NCI-H460 (cell line): ENCODE data around the gene CAMK1G. TPM values are rescaled to one million over a fixed set of nuclear protein-coding genes. Genes with fewer than 3 reads are reported as not detected.

Experiments
- DNase-seq: peaks from one replicate; pipeline ENCODE4 v3.0.0-alpha.2; 2016; ENCODE audit warnings: low read depth; ENCODE audit errors: extremely low read depth
- total RNA-seq: library from RNA; depleted of rRNA; stranded (reverse); fragments of >200 nt; shearing (Covaris generic); gene quantifications from 2 replicates; pipeline ENCODE4 v1.2.3, GENCODE V29; 2014

CAMK1G gene
- total RNA-seq, 1 experiment from 2014 or later: not detected

DNA sequence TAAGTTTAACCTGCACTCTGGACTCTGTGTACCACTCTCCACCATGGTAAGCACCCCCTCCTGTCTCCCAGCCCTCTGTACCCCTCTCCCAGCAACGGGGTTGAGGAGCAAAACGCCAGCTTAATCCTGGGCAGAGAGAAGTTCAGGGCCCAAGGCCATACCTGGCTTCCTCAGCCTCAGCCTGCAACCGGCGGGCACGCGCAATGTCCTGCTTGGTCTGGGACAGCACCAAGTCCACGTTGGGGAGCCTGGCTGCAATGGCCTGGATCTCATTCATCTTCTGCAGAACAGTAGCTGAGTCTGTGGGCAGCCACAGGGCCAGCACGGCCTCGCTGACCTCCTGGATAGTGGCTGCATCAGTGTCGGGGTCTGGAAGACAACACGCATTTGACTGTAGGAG is 34.8 kb downstream of the CAMK1G start:
- no peak for DNase-seq

DNA sequence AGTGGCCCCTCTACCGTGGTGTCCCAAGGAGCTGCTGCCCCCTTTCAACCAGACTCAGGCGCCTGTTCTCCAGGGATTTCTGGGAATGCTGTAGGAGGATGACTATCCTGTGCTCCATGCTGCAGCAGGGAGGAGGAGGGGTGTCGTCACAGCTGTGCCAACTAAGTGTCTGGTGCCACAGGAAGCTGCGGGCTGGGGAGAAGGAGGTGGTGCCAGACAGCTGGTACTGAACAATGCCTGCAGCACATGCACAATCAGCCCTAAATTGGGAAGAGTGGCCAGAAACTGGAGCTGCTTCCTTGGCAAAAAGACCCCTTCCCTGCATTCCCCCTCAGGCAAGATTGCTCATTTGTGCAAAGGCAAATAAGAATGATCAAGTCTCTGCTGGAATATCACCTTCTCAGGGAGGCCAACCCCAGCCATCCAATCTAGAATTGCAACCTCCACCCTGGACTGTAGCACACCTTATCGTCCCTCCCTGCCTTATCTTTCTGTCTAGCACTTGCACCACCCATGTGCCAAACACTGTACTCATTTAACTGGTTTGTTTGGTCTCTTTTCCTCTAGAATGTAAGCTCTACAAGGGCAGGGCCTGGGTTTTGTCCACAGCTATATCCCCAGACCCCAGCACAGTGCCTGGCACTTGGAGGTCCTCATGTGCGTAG is 35.4 kb downstream of the CAMK1G start:
- DNase-seq: no peak

DNA sequence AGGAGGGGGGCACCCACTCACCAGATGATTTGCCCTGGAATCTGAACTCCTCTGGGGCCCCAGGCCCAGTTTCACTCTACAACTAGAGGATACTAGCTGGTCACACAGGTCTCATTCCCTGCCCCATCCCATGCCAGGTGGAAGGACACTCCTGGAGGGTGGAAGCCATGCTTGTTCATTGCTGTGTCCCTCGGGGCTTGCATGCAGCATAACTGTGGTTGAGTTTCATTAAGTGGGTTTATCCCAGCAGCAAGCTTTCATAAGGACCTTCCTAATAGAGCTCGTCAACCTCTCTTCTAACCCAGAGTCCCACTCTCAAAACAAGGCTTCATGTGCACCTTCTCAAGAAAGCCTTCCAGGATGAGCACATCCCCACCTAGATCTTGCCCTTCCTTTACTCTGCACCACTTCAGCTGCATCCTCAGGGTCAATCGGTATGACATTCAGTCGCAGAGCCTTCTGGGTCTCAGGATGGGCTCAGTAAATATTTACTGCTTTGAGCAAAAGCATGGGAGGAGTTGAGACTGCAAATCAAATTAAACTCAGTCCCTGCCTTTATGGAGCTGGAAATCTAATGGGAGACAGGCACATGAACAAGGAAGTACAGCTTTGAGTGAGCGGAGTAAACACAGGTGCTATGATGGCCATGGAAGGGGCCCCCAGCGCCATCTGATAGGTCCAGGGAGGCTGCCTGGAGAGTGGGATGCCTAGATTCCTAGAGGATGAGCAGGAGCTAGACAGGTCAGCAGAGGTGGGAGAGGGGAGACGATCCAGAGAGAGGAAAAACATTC is 36.4 kb downstream of the CAMK1G start:
- DNase-seq: no peak

DNA sequence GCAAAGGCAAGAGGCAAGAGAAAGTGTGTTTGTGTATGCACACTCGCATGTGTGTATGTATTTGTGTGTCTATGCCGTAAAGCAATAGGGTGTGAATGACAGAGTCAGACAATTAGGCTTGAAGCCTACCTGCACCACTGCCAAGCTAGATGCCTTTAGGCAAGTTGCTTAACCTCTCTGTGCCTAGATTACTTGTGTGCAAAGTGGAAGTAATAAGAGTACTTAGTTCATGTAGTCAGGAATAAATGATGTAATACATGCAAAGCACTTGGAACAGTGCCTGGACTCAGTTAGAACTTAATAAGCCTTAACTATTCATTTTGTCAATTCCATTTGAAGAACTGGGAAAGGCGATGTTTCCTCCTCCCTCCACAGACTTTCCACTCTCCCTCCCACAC is 37.0 kb downstream of the CAMK1G start:
- no peak for DNase-seq

DNA sequence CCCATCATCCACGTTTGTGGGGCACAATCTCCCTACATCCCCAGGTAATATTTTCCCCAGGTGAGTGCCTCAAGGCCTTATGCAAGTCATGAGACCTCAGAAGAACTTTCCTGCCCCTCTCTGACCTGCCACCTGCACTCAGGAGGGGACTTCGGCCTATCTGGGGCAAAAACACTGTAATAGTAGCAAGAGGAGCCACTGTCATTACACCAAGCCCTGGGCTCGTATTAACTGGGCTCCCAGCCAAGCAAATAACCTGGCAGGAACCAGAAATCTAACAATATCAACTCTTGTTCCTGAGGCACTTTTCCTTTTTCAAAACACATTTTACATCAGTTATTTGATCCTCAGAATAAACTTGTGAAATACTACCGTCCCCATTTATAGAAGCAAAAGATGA is 37.8 kb downstream of the CAMK1G start:
- no peak for DNase-seq

DNA sequence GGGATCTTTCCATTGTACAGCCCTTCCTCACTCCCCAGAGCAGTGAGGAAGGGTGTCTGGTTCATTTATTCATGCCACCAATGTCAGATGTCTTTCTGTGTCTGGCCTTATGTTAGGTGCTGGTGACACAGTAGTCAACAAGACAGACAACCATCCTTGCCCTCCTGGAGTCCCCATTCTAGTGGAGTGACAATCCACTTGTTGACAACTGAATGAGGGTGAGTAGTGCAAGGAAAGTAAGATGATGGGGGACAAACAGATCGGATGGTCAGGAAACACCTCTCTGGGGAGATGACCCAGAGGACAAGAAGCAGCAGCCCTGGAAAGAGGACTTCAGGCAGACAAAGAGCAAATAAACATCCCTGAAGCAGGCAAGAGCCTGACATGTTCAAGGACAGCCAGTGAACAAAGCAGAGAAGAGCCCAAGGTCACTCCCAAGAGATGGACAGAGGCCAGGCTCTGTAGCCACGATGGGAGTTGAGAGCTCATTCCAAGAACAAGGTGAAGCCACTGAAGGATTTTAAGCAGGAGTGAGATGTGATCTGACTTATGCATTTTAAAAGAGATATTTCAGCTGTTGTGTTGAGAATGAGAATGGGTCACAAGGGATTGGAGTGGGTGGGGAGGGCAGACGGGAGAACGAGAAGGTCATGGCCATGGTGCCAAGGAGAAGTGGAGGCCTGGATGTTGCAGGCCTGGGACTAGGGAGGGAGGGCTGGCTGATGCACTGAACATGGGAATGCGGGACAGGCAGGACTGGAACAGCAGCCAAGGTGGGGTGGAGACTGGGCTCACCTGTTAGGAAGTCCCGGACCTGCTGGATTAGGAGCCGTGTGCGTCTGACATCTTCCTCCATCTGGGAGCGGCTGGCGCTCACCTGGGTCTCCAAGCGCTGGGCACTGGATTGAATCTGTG is 38.5 kb downstream of the CAMK1G start:
- DNase-seq: no peak

DNA sequence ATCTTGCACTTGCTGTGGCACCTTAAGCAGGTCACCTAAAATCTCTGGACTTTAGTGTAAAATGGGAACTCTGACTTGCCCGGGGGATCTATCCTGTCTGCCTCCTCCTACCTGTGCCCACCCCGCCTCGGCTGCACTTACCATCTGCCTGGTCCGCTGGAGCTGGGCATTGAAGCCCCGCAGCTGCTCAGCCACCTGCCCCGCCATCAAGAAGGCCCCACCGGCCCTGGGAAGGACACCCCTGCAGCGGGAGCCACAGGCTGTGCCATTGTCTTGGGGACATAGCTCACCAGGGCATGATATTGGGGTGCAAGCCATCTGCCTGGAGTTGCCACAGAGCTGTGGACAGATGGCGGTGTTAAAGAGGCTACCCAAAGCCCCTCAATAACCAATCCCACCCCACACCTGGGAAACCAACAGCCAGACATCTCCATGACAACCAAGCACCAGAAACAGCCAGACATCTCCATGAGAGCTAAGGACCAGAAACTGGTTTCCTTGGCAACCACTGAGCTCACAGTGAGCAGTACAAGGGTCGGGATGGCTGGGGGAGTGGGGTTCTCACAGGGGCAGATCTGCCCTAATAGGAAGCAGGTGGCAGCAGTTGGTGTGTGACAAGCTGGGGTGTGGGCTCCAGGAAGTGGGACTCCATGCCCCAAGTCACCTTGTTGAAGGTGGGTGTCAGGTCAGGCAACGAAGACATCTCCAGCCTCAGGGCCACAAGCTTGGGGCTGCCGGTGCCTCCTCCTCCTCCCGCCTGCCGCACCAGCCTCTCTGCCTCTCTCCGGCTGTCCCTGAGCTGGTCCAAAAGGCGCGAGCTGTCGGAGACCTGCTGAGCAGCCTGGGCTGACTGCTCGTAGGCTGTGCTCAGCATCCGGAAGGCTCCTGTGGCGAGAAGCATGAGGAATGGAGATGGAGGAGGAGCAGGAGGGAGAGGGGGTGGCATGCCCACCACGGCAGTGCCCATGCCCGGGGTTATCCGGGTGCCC is 39.6 kb downstream of the CAMK1G start:
- DNase-seq: no peak

DNA sequence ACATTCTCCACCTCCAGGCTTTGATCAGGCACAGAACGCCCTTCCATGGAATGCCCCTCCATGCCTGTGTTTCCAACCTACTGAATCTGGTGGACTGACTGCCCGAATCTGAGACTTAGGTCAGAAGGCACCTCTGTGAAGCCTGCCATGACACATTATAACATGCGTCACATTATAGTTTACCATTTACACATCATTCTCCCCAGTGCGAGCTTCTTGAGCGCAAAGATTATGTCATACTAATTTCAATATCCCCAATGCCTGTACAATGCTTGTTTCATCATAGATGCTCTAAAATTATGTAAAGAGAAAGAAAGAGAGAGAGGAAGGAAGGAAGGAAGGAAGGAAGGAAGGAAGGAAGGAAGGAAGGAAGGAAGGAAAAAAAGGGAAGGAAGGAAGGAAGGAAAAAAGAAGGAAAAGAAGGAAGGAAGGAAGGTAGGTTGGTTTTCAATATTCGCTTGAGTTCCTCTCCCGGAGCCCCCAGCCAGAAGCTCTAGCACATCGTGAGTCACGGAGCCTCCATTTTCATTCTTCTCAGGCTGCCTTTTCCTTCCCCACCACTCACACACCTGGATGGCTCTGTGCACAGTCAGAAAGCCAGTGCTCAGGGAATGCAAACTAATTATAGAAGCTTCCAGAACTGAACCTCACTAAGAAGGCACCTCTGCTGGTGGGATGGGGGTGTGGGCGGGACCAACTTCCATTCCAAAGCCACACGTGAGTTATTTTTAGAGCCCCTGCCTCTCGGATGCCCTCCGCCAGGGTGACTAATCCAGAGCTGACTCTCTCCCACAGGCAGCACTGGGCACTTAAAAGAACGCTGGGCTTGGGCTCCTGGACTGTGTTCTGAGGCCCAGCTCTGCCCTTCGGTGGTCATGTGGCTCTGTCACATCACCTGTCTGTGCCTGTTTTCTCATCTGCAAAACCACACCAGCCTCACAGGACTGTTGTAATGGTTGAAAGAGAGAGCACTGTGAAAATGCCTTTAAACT is 41.3 kb downstream of the CAMK1G start:
- DNase-seq: no peak

GRCh38 chr1:209625791-209626285 is 42.3 kb downstream of the CAMK1G start:
- no peak for DNase-seq

- DNase-seq: no peak
Observed at GRCh38 chr1:209626346-209627026, 43.0 kb downstream of the CAMK1G start.

- DNase-seq: no peak
Observed at GRCh38 chr1:209627027-209627731, 43.7 kb downstream of the CAMK1G start.

- DNase-seq: peak; percentile 69
Observed at GRCh38 chr1:209627732-209628196, 44.2 kb downstream of the CAMK1G start.

DNA sequence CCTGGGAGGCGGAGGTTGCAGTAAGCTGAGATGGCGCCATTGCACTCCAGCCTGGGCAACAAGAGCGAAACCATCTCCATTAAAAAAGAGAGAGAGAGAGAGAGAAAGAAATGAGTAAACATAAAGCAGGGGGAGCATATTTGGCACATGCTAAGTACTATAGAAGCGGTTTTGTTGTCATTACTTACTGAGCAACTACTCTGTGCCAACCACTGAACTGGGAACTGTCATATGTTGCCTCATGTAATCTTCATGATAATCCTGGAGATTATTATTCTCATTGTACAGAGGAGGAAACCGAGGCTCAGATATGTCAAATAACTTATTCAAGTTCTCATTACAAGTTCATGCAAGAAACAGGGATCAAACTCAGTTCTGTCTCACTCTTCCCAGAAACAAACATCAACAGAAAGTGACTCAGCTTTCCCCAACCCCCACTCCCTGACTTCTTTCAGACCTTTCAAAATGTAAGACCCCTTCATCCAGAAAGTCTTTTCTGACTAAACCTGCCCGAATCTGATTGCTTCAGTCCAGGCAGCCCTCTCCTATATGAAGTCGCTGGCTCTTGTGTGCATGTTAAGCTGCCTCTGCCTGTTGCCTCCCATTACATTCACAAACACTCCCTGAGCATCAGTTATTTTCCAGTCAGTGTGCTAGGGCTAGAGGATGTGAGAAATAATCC is 45.2 kb downstream of the CAMK1G start:
- no peak for DNase-seq

- DNase-seq: no peak
Observed at GRCh38 chr1:209629621-209630382, 46.3 kb downstream of the CAMK1G start.

DNA sequence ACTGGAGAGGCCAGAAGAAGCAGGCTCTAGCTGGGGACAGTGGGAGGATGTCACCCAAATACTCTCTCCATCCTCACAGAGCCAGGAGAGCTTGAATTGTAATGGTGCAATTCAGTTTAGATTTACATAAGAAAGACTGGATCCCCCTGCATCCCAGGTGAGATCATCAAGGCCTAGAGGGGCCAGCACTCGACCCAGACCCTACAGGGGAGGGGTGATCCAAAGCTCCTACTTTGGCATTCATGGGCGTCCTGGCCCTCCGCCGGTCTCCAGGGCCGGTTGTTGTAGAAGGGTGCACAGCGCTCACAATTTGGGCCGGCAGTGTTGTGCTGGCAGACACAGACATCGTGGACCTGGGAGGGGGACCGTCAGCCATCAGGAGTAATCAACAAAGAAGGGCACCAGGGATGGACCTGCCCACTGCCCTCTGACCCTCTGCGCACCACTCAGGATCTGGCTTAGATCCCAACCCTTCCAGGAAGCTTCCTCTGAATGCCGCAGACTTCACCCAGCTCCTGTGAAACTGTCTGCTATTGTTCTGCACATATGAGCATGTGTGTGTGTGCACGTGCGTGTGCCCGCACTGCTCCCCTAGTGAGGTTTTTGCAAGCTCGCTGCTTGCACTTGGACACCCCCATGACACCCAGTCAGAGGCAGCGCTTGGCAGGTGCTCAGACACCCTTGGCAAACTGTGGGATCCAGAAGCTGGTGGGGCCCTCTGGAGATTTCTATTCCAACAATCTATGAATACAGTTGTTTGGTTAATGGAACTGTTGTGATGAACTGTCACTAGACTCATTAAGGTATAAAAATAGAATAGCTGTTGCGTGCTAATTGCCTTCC is 47.1 kb downstream of the CAMK1G start:
- no peak for DNase-seq
